HG02642 (cell line): ENCODE data around the gene PSMB11.

ENCODE experiments used
- ATAC-seq: cut with Tn5 transposase; IDR thresholded peaks from one replicate; pipeline ENCODE4 v1.9.1; 2021; ENCODE audit warnings: mild to moderate bottlenecking; ENCODE audit not compliant: unreplicated experiment, poor library complexity

The PSMB11 gene

GRCh38 chr14:23035303-23036144, 6.5 kb upstream of the PSMB11 start:
- ATAC-seq, result no peak

- ATAC-seq, result no peak
Measured at GRCh38 chr14:23040100-23040499, 1.9 kb upstream of the PSMB11 start.

DNA sequence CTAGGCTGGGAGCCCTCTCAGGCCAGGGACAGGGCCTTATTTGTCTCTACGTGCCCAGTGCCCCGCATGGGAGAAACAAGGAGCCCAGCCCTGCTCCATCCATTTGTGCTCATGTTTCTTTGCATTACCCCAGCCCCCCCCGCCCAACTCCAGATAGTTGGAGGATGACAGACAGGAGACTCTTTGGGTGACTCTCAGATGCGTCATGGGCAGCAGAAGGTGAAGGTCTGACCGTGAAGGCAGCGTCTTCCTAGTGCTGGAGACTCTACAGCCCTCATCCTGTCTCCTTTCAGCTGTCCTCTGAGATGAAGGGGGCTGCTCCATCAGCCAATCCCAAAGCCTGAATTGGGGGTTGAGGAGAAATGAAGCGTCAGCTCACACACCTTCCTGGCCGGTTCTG, 283 bp upstream of the PSMB11 start:
- no peak for ATAC-seq

DNA sequence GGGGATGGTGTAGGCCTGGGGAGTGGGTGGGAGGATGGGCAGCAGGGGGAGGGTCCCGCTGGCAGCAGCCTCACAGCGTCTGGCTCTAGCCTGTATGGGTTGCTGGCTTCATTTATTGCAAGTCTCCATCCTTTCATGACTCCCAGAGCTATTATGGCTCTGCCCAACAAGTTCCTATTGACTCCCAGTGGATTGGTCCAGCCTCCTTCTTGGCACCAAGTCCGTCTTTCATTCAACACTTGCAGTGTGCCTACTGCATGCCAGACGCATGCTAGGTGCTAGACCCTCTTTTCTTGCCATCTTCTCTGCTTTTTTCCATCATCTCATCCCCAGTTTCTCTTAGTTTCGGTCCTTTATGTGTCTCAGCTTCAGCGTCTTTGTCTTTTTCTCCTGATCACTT, 1.1 kb downstream of the PSMB11 start:
- no peak for ATAC-seq

DNA sequence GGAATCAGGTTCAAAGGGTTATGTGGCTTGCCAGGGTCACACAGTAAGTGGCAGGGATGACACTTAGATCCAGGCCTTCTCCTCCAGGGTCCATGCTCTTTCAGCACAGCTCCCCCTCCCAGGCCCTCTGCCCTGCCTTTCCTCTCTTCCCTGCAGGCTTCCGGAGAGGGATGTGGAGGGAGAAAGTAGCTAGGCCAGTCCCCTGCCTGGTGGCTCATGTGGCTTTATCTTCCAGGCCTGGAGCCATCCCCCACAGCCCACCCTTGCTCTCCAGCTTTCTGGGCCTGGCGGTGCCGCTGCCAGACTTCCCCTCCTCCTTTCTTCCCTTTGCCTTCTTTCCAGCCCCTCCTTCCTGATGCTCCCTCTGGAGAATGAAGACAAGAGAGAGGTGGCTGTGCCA, 1.7 kb downstream of the PSMB11 start:
- no peak for ATAC-seq

DNA sequence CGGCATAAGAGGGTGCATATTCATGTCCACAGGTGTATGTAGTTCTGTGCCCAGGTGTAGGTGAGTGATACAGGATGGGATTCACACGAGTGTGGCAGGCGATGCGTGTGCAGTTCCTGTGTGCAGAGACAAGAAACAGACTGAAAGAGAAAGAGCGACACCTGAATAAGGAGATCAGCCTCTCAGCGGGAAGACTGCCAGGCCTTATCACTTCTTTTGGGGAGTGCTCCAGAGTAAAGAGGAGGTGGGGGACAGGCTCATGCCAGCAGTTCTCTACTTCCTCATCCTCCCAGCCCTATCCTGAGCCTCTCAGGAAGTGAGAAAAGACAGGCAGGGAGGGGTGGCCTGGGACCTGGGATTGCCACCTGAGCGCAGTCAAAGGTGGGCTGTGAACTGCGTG, 2.8 kb downstream of the PSMB11 start:
- no peak for ATAC-seq

DNA sequence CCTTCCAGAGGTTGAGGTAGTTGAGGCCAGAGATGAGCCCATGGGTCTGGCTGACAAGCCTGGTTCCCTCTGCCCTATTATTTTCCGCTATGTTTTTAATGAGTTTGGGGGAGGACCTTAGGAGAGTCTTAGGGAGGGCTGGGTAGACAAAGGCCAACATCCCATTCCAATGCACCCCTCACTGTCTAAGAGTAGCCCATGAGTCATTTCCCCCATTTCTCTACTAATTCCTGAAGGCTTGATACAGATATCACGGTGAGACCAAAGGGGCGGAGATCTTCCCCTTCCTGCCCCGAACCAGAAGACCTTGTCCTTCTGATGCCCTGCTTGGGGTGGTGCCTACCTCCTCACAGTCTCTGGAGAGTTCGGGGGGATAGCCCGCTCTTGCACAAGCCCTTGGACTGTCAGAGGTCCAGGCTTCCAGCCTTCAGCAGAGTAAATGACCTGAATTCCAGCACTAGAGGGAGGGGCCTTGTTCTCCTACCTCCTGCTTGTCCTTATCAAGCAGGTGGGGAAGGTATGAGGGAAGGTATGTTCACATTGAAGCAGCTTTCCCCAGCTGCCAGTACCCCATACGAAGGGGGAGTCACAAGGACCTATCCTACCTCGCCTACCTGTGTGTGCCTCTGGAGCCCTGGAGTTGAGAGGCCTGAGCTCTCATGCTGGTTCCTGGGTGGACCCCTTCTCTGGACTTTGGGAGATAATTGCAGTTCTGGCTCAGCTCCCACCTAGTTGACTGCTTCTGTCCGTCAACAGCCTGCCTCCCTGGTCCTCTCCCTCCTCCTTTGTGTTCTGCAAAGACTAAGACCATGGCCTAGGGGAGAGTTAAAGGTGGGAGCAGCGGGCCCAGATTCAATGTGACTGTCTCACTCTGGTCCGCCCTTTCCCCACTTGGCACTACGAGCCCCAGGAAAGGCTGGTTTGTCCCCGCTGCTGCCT, 3.7 kb downstream of the PSMB11 start:
- no peak for ATAC-seq

DNA sequence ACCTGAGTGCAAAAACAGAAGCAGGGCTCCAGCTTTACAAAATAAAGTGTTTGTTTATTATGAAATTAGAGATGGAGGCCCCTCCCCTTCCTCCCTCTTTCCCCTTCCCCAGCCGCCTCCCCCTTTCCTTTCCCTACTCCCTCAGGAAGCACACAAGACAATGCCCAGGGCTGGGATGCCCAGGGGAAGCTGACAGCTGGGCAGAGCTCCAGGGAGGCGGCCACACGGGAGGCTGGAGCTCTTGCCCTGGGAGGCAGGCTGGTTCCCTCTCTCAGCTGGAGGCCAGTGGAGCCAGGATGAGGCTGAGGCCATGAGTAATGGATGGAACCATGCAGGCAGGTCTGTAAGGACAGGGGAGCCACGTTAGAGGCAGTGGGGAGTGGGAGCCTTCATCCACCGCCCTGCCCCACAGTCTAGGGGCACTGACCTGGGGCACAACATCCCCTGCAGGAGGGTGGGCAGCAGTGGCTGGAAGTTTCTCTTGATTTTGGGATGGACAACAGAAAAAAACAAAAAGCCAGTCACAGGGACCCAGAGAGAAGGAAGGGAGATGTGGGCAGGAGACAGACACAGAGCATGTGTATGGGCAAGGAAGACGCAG, 5.1 kb downstream of the PSMB11 start:
- no peak for ATAC-seq

GRCh38 chr14:23047751-23048693, 6.0 kb downstream of the PSMB11 start:
- ATAC-seq, result no peak

GRCh38 chr14:23049011-23049410, 7.0 kb downstream of the PSMB11 start:
- ATAC-seq, result no peak

DNA sequence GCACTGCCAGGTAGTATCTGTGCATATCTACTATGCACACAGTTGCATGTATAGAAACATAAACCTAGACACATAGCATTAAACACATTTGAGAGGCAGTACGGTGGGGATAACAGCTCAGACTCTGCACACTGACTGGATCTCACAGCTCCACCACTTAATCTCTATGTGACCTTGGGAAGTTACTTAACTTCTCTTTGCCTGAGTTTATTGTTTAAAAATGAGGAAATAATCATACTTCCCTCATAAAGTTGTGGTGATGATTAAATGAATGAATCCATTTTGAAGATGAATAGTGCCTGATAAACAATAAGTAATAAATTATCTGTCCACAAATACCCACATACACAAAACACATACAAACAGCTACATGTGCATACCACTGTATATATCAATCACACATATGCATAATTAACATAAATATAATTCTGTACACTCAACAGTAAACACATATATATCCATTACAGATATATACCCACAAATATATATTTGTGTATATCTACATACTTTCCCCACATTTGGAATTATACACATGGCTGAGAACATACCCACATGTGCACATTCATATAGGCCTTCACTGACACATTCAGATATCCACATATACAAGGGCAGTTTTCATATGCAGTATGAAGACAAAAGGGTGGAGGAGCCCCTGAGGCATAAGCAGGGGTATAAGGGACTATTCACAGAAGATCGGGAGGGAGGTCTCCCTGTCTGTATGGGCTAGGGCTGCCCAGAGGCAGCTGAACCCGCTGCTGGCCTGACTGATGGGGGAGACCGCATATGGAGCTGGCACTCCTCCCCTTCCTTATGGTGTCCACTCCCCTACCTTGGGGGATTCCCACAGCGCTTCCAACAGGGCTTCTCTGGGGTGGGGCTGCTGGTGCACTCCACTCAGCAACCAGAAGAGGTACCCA, 9.4 kb downstream of the PSMB11 start:
- ATAC-seq, result no peak

GRCh38 chr14:23052182-23052623, 10.2 kb downstream of the PSMB11 start:
- no peak for ATAC-seq

DNA sequence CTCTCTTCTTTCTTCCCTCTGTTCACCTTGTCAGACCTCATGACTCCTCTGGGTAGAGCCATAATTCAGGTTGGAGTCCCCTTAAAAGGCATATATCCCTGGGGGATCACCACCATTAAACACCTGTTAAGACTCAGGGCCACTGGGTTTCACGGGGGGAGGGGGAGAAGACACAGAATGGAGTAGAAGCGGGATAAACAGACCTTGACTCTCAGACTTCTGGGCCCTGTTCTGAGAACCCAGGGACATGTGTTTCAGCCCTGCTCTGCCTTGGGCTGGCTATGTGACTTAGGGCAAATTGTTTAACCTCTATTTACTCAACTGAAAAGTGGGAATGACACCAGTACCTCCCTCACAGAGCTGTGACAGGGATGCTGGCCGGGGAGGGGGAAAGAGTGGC, 10.7 kb downstream of the PSMB11 start:
- ATAC-seq, result no peak

- ATAC-seq, result no peak
Measured at GRCh38 chr14:23053426-23053825, 11.4 kb downstream of the PSMB11 start.

DNA sequence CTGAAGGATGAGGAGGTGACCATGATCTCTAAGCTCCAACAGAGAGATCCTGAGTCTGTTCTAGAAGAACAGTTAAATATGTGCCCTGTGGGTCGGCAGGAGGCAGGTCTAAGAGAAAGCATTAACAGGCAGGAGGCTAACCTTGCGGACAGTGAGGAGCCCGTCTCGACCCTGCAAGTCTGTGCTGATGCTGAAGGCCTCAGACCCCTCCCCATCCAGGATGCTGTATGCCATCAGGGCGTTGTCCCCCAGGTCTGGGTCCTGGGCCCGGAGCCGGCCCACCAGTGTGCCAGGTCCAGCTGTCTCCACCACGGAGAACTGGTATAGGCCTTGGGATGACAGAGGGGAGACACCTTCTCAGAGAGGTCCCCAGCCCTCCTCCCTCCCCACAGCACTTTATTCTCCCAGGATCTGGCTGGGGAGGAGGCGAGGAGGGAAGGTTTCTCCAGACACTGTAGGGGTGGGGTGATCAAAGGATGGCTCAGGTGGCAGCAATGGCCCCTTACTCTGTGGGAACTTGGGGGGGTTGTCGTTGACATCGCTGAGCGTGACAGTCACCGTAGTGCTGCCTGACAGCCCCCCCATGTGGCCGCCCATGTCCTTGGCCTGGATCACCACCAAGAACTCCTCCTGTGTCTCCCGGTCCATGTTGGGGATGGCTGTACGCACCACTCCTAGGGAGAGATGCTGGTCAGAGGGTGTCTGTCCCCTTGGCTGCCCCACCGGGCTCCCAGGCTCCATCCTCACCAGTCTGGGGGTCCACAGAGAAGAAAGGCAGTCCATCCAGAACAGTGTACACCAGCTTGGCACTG, 12.2 kb downstream of the PSMB11 start:
- ATAC-seq, result no peak

GRCh38 chr14:23055147-23055550, 13.1 kb downstream of the PSMB11 start:
- no peak for ATAC-seq

- no peak for ATAC-seq
Measured at GRCh38 chr14:23055621-23056144, 13.7 kb downstream of the PSMB11 start.
